Esophagus muscularis mucosa (tissue), 3 donors: ENCODE data around the gene POSTN.

ENCODE experiments used
- POLR2AphosphoS5 ChIP-seq, 2 donors: sonication (generic); formaldehyde crosslinking; IDR thresholded peaks; one replicate each; pipeline ENCODE4 v1.6.1; 2017; ENCODE audit warnings: antibody characterized with exemption in 2 of 2
- TF ChIP-seq, protein P1 (sequence below), 3 experiments: fragments of 200-600 bp in 2 of 3; fragments of 450-650 bp in 1 of 3; sonication (generic) in 2 of 3; IDR thresholded peaks; one replicate each; pipeline ENCODE4 v1.5.1; 2017 to 2019; ENCODE audit warnings: antibody characterized with exemption in 3 of 3, mild to moderate bottlenecking in 2 of 3, moderate library complexity in 1 of 3

GRCh38 chr13:37616131-37616530 is 17.6 kb upstream of the POSTN start:
- no peak for TF ChIP-seq POLR2AphosphoS5 (IDR thresholded peaks at IDR 0.05)
- TF ChIP-seq, protein P1, sequence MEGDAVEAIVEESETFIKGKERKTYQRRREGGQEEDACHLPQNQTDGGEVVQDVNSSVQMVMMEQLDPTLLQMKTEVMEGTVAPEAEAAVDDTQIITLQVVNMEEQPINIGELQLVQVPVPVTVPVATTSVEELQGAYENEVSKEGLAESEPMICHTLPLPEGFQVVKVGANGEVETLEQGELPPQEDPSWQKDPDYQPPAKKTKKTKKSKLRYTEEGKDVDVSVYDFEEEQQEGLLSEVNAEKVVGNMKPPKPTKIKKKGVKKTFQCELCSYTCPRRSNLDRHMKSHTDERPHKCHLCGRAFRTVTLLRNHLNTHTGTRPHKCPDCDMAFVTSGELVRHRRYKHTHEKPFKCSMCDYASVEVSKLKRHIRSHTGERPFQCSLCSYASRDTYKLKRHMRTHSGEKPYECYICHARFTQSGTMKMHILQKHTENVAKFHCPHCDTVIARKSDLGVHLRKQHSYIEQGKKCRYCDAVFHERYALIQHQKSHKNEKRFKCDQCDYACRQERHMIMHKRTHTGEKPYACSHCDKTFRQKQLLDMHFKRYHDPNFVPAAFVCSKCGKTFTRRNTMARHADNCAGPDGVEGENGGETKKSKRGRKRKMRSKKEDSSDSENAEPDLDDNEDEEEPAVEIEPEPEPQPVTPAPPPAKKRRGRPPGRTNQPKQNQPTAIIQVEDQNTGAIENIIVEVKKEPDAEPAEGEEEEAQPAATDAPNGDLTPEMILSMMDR (IDR thresholded peaks at IDR 0.05) = no peak
